HTERT RPE-1 (cell line): ENCODE measurements around the gene KLF13.

Experiments used
- in situ Hi-C: fragments of 300-500 bp; cut with MboI; formaldehyde crosslinking; loops from 4 replicates; pipeline ENCODE4 v1.14.3; 2020; ENCODE audit warnings: low sequenced_read_pairs

The KLF13 gene

GRCh38 chr15:31397851-31398661 lies 71.4 kb downstream of the KLF13 start:
- in situ Hi-C loops = no loop called here

DNA sequence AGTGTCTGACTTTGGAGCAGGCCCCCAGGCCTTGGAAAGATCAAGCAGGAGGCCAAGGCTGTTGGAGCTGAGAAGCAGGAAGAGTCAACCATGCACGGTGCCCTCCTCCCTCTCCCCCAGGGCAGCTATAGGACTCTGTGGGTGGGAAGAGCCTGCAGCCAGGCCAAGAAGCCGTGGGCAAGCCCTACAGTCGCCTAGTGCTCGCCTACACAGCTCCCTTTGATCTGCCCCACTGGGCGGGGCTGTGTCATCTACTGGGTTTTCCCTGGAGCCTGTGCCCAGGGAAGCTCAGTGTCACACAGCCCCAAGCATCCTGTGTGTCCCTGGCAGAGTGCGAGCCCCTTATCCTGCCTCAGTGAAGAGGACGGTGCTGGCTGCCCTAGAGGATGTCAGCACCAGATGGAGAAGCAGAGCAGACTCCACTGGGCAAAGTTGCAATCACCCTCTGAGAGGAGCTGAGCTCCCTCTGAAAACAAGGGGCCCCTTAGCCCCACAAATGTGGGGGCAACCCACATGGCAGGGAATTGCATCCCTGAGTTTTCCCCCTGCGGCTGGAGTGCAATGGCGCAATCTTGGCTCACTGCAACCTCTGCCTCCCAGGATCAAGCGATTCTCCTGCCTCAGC lies 72.2 kb downstream of the KLF13 start:
- in situ Hi-C loops = no loop called here

- in situ Hi-C loops = no loop called here
Observed at GRCh38 chr15:31399544-31400171, 73.0 kb downstream of the KLF13 start.

GRCh38 chr15:31400222-31400927 lies 73.7 kb downstream of the KLF13 start:
- in situ Hi-C loops = no loop called here

DNA sequence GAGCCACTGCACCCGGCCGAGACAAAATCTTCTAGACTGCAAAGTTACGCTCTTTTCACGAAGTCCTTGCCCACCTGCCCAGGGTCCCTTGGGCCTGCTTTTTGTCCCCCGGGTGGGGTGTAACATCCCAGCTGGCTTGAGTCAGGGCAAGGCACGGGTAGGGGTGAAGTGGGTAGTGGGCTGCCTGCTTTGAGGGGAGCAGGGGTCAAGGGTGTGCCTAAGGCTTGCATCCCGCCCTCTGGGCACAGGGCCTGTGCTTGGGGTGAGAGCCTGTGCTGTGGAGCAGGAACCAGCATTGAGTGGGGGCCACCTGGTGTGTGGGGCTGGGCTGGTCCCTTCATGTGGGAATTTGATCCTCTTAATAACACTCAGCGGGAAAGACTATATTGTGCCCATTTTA lies 74.6 kb downstream of the KLF13 start:
- in situ Hi-C loops = no loop called here

DNA sequence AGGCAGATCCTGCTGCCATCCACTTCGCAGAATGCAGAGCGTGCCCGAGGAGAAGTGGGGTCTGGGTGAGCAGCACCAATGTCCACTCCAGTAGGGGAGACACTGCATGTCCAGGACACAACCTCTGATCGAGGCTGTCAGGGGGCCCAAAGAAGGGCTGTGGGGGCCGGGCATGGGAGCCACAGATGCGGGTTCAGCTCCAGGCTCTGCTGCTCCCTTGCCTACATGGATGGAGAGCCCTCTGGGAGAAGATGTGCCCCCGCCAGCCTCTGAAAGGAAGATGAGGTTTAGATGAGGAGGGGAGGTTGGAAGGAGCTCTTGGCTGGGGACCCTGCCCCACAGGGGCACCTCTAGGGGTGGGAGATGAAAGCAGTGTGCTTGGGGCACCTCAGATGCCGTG lies 75.4 kb downstream of the KLF13 start:
- in situ Hi-C loops = no loop called here

- in situ Hi-C loops = no loop called here
Observed at GRCh38 chr15:31402511-31403056, 75.9 kb downstream of the KLF13 start.

GRCh38 chr15:31403096-31403495 lies 76.5 kb downstream of the KLF13 start:
- in situ Hi-C loops = no loop called here

- in situ Hi-C loops = no loop called here
Observed at GRCh38 chr15:31403606-31404005, 77.0 kb downstream of the KLF13 start.

DNA sequence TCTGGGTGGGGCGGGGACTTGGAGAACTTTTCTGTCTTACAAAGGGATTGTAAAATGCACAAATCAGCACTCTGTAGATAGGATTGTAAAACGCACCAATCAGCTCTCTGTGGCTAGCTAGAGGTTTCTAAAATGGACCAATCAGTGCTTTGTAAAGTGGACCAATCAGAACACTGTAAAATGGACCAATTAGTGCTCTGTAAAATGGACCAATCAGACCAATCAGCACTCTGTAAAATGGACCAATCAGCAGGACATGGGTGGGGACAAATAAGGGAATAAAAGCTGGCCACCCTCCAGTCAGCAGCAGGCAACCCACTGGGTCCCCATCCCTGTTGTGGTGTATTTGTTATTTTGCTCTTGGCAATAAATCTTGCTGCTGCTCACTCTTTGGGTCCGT lies 77.7 kb downstream of the KLF13 start:
- in situ Hi-C loops = no loop called here

DNA sequence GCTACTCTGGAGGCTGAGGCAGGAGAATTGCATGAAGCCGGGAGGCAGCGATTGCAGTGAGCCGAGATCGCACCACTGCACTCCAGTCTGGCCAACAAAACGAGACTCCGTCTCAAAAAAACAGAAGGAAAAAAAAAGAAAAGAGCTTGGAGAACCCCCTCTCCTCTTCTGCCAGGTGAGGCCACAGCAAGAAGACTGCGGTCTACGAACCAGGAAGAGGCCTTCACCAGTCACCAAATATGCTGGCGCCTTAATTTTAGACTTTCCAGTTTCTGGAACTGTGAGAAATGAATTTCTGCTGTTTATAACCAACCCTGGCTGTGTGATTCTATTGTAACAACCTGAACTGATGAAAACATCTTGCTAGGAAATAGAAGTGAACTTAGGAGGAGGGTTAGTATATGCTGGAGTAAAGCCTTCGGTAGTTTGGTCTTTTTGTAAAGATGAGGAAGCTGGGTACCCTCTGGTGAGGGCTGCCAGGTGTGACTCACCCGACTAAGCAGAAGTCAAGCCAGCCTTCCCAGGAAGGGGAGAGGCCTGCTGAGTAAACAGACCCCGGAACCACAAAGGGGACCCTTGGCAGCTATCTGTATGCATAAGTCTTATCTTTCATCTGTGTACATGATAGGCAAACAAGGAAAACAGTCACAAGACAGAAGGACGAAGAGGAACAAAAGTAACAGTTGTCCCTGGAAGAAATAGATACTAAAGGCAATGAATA lies 78.7 kb downstream of the KLF13 start:
- in situ Hi-C loops = no loop called here

- in situ Hi-C loops = no loop called here
Observed at GRCh38 chr15:31407376-31407775, 80.7 kb downstream of the KLF13 start.

DNA sequence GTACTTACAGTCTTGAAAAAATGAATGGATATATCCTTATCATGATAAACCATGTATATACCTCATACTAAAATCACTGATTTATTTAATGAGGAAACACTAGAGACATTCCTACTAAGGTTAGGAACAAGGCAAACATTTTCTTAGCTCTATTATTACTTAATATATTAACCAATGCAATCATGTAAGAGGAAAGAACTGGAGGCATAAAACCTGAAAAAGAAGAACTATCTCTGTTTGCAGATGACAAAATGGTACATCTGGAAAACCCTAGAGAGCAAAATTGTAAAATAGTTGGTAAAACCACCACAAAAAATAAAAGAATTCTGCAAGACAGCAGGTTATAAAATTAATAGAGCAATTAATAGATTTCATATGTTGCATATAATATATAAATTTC lies 81.2 kb downstream of the KLF13 start:
- in situ Hi-C loops = no loop called here

GRCh38 chr15:31408724-31409123 lies 82.1 kb downstream of the KLF13 start:
- in situ Hi-C loops = no loop called here

- in situ Hi-C loops = no loop called here
Observed at GRCh38 chr15:31409171-31409570, 82.5 kb downstream of the KLF13 start.

DNA sequence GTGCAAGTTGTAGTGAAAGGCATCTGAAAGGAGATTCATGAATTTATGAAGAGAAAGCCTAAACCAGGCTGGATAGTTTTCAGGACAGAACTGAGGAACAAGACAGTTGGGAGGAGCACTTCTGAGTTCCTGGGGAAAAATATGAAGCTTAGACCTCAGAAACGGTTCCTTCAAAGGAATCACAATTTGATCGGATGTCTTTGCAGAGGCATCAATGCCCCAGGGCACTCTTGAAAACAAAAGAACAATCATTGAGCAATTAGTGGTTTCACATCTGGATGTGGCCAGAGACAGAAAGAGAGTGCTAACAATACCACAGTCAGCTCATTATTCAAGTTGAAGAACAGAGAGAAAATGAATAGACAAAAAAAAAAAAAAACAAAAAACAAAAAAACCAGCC lies 86.2 kb downstream of the KLF13 start:
- in situ Hi-C loops = no loop called here

GRCh38 chr15:31415201-31415600 lies 88.6 kb downstream of the KLF13 start:
- in situ Hi-C loops = no loop called here

DNA sequence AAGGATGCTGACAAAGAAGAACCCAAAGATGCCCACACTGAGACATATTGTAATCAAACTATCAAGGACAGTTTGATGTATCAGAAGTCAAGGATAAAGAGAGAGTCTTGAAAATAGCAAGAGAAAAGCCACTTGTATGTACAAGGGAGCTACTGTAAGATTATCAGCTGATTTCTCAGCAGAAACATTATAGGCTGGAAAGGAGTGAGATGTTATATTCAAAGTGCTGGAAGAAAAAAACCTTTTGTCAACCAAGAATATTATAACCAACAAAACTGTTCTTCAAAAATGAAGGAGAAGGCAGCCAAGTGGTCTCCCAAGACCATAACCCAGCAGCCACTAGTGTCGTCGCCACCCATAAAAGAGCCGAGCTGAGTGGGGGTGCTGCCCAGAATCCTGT lies 93.2 kb downstream of the KLF13 start:
- in situ Hi-C loops = no loop called here

DNA sequence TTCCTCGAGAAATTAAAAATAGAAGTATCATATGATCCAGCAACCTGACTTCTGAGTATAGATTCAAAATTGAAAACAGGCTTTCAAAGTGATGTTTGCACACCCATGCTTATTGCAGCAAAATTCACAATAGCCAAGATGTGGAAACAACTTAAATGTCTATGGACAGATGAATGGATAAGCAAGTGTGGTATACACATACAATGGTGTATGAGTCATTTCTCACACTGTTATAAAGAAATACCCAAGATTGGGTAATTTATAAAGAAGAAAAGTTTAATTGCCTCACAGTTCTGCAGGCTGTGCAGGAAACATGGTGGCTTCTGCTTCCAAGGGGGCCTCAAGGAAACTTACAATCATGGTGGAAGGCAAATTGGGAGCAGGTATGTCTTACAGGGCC lies 100.8 kb downstream of the KLF13 start:
- in situ Hi-C loops = no loop called here
